ENCODE results near the gene LHPP.

DNA sequence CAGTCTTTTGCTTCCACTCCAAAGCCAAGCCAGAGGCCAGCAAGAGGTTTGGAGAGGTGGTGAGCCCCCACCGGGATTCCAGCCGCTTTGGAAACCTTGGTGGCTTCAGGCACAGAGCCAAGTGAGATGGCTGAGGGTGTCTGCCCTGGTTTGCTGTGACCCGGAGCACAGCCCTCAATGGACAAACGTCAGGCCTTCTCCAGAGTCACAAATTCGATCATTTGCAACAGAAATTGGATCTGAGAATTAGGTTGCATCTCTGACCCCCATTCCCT, 10.9 kb upstream of the LHPP start:
- TF ChIP-seq, protein P1, sequence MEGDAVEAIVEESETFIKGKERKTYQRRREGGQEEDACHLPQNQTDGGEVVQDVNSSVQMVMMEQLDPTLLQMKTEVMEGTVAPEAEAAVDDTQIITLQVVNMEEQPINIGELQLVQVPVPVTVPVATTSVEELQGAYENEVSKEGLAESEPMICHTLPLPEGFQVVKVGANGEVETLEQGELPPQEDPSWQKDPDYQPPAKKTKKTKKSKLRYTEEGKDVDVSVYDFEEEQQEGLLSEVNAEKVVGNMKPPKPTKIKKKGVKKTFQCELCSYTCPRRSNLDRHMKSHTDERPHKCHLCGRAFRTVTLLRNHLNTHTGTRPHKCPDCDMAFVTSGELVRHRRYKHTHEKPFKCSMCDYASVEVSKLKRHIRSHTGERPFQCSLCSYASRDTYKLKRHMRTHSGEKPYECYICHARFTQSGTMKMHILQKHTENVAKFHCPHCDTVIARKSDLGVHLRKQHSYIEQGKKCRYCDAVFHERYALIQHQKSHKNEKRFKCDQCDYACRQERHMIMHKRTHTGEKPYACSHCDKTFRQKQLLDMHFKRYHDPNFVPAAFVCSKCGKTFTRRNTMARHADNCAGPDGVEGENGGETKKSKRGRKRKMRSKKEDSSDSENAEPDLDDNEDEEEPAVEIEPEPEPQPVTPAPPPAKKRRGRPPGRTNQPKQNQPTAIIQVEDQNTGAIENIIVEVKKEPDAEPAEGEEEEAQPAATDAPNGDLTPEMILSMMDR (conservative IDR thresholded peaks at IDR 0.05 in 1 of 2, IDR thresholded peaks at IDR 0.05 in 1 of 2; ENCODE audit: low read depth in 1 of 2, low read length in 2 of 2): no peak
- TF ChIP-seq EZH2 (IDR thresholded peaks at IDR 0.05; ENCODE audit: low read length, missing control alignments): no peak
